ENCODE data around the gene GCGR. TPM values are rescaled to one million over a fixed set of nuclear protein-coding genes. Genes with fewer than 3 reads are reported as not detected.

The GCGR gene
- polyA plus RNA-seq, 1 donor (not counting 4 experiments of a cell fraction or from before 2014, with no cell fraction given) = not detected

GRCh38 chr17:81801327-81801726, 2.6 kb upstream of the GCGR start:
- DNase-seq (ENCODE audit: low read depth, low spot score) = no peak
- TF ChIP-seq EZH2 (IDR thresholded peaks at IDR 0.05; ENCODE audit: low read length) = no peak
- no peak for TF ChIP-seq CTCF (optimal IDR thresholded peaks at IDR 0.05 in 1 of 3, IDR thresholded peaks at IDR 0.05 in 1 of 3, conservative IDR thresholded peaks at IDR 0.05 in 1 of 3; ENCODE audit: extremely low read depth in 1 of 3, insufficient read depth in 2 of 3, low read length in 3 of 3)
- H3K4me1 ChIP-seq (ENCODE audit: control insufficient read depth, extremely low read depth, insufficient read depth, low read length) = no peaks in the 10 kb centered on the region
- H3K79me2 ChIP-seq (ENCODE audit: control insufficient read depth, insufficient read depth, low read length) = no peaks in the 10 kb centered on the region
- H3K36me3 ChIP-seq (ENCODE audit: control insufficient read depth in 2 of 2, extremely low read depth in 1 of 2, insufficient read depth in 2 of 2, low read length in 2 of 2) = no peaks in the 10 kb centered on the region
- dilution Hi-C loops (cut with MboI; ENCODE audit: extremely low pct_ligation_motif_present, low sequenced_read_pairs) = no loop called here
- H3K9me1 ChIP-seq (ENCODE audit: control insufficient read depth, extremely low read depth, insufficient read depth, low read length) = no peaks in the 10 kb centered on the region
- no peak overlapping the region for H3K4me3 ChIP-seq (ENCODE audit: control insufficient read depth in 2 of 3, extremely low read depth in 1 of 3, insufficient read depth in 2 of 3, low read depth in 1 of 3, low read length in 3 of 3)
- no peak overlapping the region for H2AFZ ChIP-seq (ENCODE audit: control insufficient read depth, low read length)
- peaks cover 58% of the 10 kb centered on the region for H3K27me3 ChIP-seq (ENCODE audit: control insufficient read depth, extremely low read depth, insufficient read depth, low read length)
- H3K9ac ChIP-seq (ENCODE audit: control insufficient read depth, extremely low read depth, insufficient read depth, low read length) = no peak overlapping the region
- H3K9me3 ChIP-seq (ENCODE audit: control insufficient read depth, low read depth, low read length) = no peaks in the 10 kb centered on the region
- H4K20me1 ChIP-seq (ENCODE audit: control insufficient read depth, extremely low read depth, insufficient read depth, low read length) = no peaks in the 10 kb centered on the region
- H3K27ac ChIP-seq (ENCODE audit: control insufficient read depth, insufficient read depth, low read length) = no peak overlapping the region
- FAIRE-seq = no peak
- H3K4me2 ChIP-seq (ENCODE audit: control insufficient read depth, extremely low read depth, insufficient read depth, low read depth, low read length) = no peak overlapping the region

- dilution Hi-C loops (cut with MboI; ENCODE audit: extremely low pct_ligation_motif_present, low sequenced_read_pairs) = no loop called here
- no peaks in the 10 kb centered on the region for H3K9me3 ChIP-seq (ENCODE audit: control insufficient read depth, low read depth, low read length)
- H4K20me1 ChIP-seq (ENCODE audit: control insufficient read depth, extremely low read depth, insufficient read depth, low read length) = no peaks in the 10 kb centered on the region
- no peak for DNase-seq (ENCODE audit: low read depth, low spot score)
- TF ChIP-seq EZH2 (IDR thresholded peaks at IDR 0.05; ENCODE audit: low read length) (no peak), CTCF (optimal IDR thresholded peaks at IDR 0.05 in 1 of 3, IDR thresholded peaks at IDR 0.05 in 1 of 3, conservative IDR thresholded peaks at IDR 0.05 in 1 of 3; ENCODE audit: extremely low read depth in 1 of 3, insufficient read depth in 2 of 3, low read length in 3 of 3) (no peak)
- H3K27ac ChIP-seq (ENCODE audit: control insufficient read depth, insufficient read depth, low read length) = no peak overlapping the region
- no peaks in the 10 kb centered on the region for H3K9me1 ChIP-seq (ENCODE audit: control insufficient read depth, extremely low read depth, insufficient read depth, low read length)
- H3K9ac ChIP-seq (ENCODE audit: control insufficient read depth, extremely low read depth, insufficient read depth, low read length) = no peak overlapping the region
- H3K4me1 ChIP-seq (ENCODE audit: control insufficient read depth, extremely low read depth, insufficient read depth, low read length) = no peaks in the 10 kb centered on the region
- H3K27me3 ChIP-seq (ENCODE audit: control insufficient read depth, extremely low read depth, insufficient read depth, low read length) = peaks cover 67% of the 10 kb centered on the region
- FAIRE-seq = no peak
- H2AFZ ChIP-seq (ENCODE audit: control insufficient read depth, low read length) = no peak overlapping the region
- no peak overlapping the region for H3K4me3 ChIP-seq (ENCODE audit: control insufficient read depth in 2 of 3, extremely low read depth in 1 of 3, insufficient read depth in 2 of 3, low read depth in 1 of 3, low read length in 3 of 3)
- H3K4me2 ChIP-seq (ENCODE audit: control insufficient read depth, extremely low read depth, insufficient read depth, low read depth, low read length) = no peak overlapping the region
- no peaks in the 10 kb centered on the region for H3K36me3 ChIP-seq (ENCODE audit: control insufficient read depth in 2 of 2, extremely low read depth in 1 of 2, insufficient read depth in 2 of 2, low read length in 2 of 2)
- H3K79me2 ChIP-seq (ENCODE audit: control insufficient read depth, insufficient read depth, low read length) = no peaks in the 10 kb centered on the region
Measured at GRCh38 chr17:81802048-81802758, 1.7 kb upstream of the GCGR start.

Data from keratinocyte (primary cell).